NCI-H2196 (cell line): ENCODE results near the gene OSBPL1A.

Experiments used
- DNase-seq: peaks from one replicate; lab custom pipeline; 2025; ENCODE audit not compliant: unreplicated experiment; lab: John Stamatoyannopoulos, UW

OSBPL1A gene

DNA sequence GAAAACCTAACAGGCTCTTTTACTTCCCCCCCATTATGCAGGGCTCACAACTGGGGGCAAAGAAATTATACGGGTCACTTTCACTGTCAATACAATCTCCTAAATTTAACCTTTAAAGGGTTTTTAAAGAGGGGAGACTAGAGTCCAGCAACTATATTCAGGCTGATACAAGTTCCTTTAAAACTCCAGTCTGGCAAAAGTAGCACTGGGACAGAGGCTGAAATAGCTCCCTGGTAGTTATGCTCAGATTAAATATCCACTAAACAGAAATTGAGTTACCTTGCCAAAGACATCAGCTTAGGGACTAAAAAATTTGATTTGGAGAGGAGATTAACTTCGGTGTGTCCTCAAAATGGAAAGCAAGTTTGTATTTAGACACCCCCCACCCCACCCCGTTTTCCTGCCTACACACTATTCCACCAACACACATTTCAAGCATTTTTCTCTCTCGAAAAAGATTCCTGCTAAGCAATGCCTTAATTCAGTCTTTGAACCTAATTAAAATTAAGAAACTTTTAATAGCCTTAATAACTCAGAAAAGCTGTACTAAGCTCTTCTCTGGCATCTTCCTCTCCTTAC is 127.2 kb downstream of the OSBPL1A start:
- no peak for DNase-seq

DNA sequence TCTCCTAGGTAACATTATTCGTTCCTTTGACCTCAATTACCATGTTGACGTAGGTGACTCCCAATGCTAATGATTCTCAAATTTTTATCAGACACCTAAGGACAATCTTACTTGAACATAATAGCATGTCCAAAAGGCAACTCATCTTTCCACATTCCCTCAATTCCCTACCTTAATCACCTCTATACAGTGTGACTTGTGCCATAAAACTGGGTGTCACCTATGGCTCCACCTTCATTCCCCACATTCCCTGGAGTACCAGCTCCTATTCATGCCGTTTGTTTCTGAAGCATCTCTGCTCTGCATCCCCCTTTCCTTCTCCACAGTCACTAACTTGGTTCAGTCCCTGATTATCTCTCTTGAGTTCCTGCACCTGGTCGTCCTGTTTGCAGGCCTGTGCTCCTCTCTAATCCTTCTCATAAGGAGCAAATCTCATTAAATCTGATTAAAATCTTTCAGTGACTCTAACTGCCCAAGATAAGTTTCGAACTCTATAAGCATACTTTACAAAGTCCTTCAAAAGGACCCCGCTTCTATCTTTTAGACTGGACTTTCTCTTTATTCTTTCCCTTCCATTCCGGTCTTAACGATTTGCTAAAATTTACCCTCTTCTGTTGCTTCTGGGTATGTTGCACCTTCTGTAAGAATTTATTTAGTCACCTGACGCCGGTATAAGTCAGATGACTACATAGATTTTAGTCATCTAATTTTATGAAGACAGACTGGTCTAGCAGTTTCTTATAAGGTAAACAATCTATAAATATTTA is 128.7 kb downstream of the OSBPL1A start:
- no peak for DNase-seq

- no peak for DNase-seq
Observed at GRCh38 chr18:24267878-24268277, 129.7 kb downstream of the OSBPL1A start.

DNA sequence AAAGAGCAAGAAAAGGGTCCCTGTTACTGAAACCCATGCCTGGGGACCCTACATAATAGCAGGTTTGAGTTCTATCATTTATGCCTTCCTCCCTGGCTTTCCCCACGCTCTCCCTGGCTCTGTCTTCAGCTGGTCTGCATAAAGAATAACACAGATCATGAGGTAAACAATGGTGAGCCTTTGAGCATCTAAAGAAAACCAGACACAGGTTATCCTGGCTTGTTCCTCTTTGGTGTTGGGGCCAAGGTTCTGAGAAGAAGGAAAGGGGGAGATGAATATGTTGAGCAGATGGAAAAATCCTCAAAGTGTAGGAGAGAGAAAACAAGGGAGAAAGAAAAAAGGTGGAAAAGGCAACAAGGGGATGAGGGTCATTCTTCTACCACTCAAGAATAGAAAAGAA is 131.5 kb downstream of the OSBPL1A start:
- no peak for DNase-seq

- no peak for DNase-seq
Observed at GRCh38 chr18:24265502-24266064, 132.0 kb downstream of the OSBPL1A start.

DNA sequence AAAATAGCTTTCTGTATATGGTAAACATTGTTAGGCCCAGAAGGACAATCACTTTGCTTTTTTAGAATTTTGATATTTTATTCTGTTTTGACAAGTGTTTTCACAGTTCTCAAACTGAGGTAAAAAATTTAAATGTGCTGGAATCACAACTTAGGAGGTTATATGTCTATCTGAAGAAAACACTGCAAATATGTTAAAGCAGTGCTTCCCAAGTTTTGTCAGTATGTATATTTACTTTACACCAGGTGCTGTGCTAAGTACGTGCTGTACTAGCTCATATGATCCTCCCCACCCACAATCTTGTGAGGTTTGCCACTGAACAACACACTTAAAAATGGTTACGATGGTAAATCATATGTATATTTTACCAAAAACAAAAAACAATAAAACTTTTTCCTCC is 134.6 kb downstream of the OSBPL1A start:
- no peak for DNase-seq

GRCh38 chr18:24262087-24262486 is 135.5 kb downstream of the OSBPL1A start:
- DNase-seq, result no peak

DNA sequence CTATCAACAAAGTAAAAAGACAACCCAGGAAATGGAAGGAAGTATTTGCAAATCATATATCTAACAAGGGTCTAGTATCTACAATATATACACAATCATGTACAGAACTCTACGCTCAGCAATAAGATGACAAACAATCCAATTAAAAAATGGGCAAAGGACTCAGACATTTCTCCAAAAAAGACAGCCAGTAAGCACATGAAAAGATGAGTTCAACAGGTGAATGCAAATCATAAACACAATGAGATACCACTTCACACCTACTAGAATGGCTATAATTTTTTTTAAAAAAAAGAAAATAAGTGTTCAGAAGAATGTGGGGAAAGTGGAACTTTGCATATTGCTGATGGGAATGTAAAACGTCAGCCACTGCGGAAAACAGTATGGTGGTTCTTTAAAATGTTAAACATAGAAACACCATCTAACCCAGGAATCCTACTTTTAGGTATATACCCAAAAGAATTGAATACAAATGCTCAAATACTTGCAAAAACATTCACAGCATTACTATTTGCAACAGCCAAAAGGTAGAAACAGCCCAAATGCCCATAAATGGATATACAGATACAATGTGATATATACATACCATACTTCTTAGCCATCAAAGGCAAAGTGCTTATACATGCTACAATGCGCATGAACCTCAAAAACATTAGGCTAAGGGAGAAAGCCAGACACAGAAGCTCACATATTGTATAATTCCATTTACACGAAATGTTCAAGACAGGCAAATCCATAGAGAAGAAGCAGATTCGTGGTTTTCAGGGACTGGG is 137.6 kb downstream of the OSBPL1A start:
- DNase-seq, result no peak

- no peak for DNase-seq
Observed at GRCh38 chr18:24254071-24254470, 143.6 kb downstream of the OSBPL1A start.

DNA sequence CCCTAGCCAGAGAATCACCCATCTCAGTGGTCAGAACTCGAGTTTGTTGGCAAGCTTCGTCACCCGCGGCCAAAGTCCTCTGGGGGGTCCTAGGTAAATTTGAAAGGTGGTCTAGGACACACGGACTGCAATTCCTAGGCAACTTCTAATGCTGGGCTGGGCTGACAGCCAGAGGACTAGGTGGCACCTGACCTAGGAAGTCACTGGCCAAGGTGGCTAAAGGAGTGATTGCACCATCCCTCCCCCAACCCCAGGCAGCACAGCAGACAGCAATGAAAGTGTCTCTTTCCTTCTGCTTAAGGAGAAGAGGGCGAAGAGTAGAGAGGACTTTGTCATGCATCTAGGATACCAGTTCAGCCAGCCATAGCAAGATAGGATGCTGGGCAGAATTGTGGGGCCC is 147.9 kb downstream of the OSBPL1A start:
- DNase-seq, result no peak

DNA sequence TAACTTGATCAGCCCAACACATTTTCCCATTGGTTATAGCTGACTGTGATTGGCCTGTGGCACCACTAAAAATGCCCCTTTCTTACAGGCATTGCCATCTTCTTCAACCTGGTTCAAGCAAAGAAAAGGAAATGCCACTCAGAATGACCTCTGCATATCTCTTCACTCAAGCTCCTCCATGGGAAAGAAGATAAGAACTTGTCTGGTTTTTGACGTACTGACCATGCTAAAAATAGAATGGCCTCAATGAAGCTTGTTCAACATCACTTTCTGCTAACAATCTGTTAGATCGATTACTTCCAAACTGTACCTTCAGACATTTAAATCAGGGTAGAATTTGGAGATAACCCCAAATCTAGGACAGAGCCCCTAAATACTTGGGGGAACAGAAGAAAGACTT is 149.3 kb downstream of the OSBPL1A start:
- DNase-seq, result no peak

DNA sequence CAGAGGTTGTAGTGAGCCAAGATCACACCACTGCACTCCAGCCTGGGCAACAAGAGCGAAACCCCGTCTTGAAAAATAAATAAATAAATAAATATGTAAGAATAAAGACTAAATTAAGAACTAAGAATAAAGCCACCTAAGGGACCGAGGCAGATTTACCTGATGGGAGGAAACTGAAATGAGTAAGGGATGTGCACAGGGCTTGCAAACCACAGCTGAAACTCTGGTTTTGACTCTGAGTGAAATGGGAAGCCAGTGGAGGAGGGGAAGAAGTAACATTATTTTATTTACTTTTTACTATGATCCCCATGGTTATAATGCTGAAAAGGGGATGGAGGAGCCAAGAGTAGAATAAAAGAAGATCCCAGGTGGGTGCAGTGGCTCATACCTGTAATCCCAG is 151.5 kb downstream of the OSBPL1A start:
- DNase-seq, result no peak

DNA sequence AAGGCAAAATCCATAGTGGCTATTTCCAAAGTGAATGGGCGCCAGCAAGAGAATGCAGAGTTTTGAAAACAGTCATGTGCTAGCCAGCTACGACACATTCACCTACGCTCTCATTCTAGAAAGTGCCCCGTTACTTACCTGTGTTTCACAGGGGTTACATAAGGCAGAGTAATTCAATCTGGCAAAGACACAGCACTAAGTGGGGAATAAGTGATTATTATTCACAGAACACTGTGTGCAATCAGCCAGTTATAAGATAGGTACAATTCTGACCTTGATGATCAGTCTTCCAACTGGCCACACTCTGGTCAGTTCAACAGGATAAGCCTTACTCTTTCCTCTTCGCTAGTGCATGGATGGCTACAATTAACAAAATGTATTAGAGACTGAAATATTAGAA is 152.9 kb downstream of the OSBPL1A start:
- no peak for DNase-seq

- no peak for DNase-seq
Observed at GRCh38 chr18:24243677-24244076, 153.9 kb downstream of the OSBPL1A start.

GRCh38 chr18:24239341-24239740 is 158.3 kb downstream of the OSBPL1A start:
- DNase-seq, result no peak

DNA sequence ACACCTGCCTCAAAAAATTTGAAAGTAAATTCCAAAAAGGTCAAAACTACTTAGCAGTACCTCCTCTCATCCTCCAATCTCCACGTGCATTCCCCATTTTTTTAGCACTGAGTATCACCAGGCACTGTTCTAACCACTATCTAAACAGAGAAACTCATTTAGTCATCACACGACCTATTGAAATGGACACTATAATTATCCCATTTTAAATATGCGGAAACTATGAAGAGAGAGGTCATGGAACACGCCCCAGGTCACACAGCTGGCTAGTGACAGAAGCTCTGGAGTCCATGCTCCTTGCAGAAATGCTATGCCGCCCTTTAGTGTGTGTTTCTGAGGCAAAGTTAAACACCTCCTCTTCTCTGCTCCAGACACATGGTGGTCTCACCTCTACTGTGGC is 159.2 kb downstream of the OSBPL1A start:
- DNase-seq, result no peak

DNA sequence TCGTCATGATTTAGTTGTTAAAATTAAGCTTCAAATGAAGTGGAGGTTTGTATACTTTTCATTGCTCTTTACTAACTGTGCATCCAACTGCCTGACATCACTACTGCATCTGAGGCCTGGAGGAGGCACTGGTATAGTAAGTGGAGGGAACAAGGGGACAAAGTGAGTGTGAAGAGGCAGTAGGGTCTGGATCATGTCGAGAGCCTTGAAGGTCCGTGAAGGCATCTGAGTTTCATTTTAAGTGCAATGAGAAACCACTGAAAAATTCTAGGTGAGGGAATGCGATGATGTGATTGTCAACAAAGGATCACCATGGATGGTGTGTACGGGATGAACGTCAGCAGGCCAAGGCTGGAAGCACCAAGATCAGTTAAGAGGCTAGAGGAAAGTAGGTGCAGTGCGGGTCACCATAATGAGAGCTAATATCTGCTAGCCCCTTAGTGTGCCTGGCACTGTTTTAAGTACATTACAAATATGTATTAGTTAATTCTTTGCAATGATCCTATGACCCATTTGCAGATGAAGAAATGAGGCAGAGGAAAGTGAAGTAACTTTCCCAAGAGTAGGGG is 162.7 kb downstream of the OSBPL1A start:
- DNase-seq, result no peak

DNA sequence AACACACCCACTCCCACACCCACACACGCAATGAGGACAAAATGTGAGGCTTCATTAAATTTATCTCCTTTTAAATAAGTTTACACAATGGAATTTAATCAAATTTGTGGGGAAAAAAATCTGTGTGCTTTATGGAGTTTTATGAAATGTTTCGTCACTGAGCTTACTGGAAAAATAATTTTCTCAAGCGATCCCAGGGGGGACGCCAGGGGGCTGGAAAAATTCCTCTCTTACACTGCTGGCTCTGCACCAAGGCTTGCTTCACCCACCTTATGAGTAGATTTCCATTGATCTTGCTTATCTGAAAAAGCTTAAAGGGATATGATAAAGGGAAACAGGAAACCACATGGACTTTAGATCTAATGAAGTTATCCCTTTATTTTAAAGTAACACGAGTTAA is 163.3 kb downstream of the OSBPL1A start:
- no peak for DNase-seq

- no peak for DNase-seq
Observed at GRCh38 chr18:24232800-24233199, 164.8 kb downstream of the OSBPL1A start.

DNA sequence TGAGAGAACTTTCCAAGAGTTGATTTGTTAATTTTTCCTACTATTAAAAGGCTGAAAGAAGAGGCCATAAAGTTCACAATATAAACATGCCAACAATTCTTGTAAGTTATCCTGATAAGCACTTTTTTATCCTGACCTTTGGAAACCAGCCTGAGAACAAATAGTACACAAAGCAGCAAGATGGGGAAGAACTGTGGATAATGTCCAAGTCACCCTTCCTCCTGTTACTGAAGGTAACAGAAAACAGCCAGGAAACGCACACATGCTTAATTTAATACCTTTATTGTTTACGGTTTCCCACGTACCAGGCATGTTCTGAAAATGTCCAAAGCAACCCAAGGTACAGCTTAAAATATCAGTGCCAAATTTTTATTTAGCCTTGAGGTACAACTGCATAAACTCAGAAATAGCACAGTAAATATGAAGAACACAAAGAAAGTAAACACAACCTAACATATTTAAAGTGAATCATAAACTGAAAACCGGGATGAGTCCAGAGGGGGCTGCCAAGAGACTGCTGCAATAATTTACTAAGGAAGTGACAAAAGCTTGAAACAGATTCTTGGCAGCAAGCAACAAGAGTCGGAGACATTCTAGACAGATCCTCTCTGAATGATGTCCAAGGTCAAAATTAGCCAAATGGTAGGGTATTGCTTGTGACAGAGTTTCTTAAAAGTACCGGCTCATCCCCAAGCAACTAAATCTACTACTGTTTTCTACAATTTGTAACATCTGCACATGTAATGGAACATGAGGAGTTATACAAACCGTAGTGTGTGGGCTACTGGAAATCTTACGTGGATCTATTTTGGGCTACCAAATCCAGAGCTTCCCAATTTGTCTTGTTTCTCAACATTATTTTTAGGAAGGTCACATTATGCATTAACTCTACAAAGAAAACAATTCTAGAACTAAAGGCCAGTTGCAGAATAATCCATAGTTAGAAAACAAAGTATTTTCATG is 165.6 kb downstream of the OSBPL1A start:
- no peak for DNase-seq
